GM23338 (cell line): Measurements from ENCODE around the gene MIEN1. TPM values are rescaled to one million over a fixed set of nuclear protein-coding genes. Genes with fewer than 3 reads are reported as not detected.

Experiments used
- ATAC-seq: fragments of 200-7000 bp; cut with Tn5 transposase; 3 replicates; pipeline ENCODE4 v1.9.1; 2020
- DNase-seq: peaks from one replicate; pipeline ENCODE4 v3.0.0-alpha.2; 2015; ENCODE audit warnings: low spot score
- H2AFZ ChIP-seq: fragments of 200-600 bp; sonication (generic); 2 replicates; pipeline ENCODE4 v1.8.0; 2016; ENCODE audit warnings: antibody characterized with exemption, mild to moderate bottlenecking, moderate library complexity
- H3F3A ChIP-seq: fragments of 200-600 bp; sonication (generic); replicated peaks from 2 replicates; pipeline ENCODE4 v1.8.0; 2017; ENCODE audit warnings: antibody characterized with exemption, mixed run types, low read depth
- H3K27ac ChIP-seq: fragments of 200-600 bp; sonication (generic); 2 replicates; pipeline ENCODE4 v1.6.1; 2016; ENCODE audit warnings: low read depth
- H3K27me3 ChIP-seq: fragments of 200-600 bp; sonication (generic); 2 replicates; pipeline ENCODE4 v1.8.0; 2016; ENCODE audit warnings: mild to moderate bottlenecking, mixed run types, moderate library complexity; ENCODE audit not compliant: insufficient read depth
- H3K36me3 ChIP-seq: fragments of 200-600 bp; sonication (generic); 2 replicates; pipeline ENCODE4 v1.8.0; 2016; ENCODE audit warnings: mild to moderate bottlenecking; ENCODE audit not compliant: insufficient read depth
- H3K4me1 ChIP-seq: fragments of 200-600 bp; sonication (generic); 2 replicates; pipeline ENCODE4 v1.8.0; 2016; ENCODE audit warnings: mild to moderate bottlenecking, moderate library complexity; ENCODE audit not compliant: insufficient read depth
- H3K4me2 ChIP-seq: fragments of 200-600 bp; sonication (generic); 2 replicates; pipeline ENCODE4 v1.7.1; 2017; ENCODE audit warnings: mixed run types
- H3K4me3 ChIP-seq: fragments of 200-600 bp; sonication (generic); 2 replicates; pipeline ENCODE4 v1.6.1; 2016; ENCODE audit warnings: mixed run types
- H3K79me2 ChIP-seq: fragments of 200-600 bp; sonication (generic); replicated peaks from 2 replicates; pipeline ENCODE4 v1.8.0; 2017; ENCODE audit warnings: mild to moderate bottlenecking; ENCODE audit not compliant: insufficient read depth
- H3K9me2 ChIP-seq: fragments of 200-600 bp; sonication (generic); 2 replicates; pipeline ENCODE4 v1.8.0; 2017; ENCODE audit not compliant: insufficient read depth
- H4K20me1 ChIP-seq: fragments of 200-600 bp; sonication (generic); replicated peaks from 2 replicates; pipeline ENCODE4 v1.8.0; 2017; ENCODE audit warnings: mild to moderate bottlenecking; ENCODE audit not compliant: insufficient read depth
- H3K27ac Mint-ChIP-seq: 2 replicates; pipeline ENCODE4 v1.8.0; 2020; ENCODE audit warnings: inconsistent platforms, mild to moderate bottlenecking, moderate library complexity, mixed read lengths
- H3K27me3 Mint-ChIP-seq: 3 replicates; pipeline ENCODE4 v1.8.0; 2022; ENCODE audit warnings: low read depth, mild to moderate bottlenecking, moderate library complexity, mixed read lengths, inconsistent platforms; ENCODE audit not compliant: insufficient read depth, poor library complexity
- H3K36me3 Mint-ChIP-seq: 3 replicates; pipeline ENCODE4 v1.8.0; 2021; ENCODE audit warnings: low read depth, mild to moderate bottlenecking, inconsistent platforms, moderate library complexity, mixed read lengths
- H3K4me1 Mint-ChIP-seq: 3 replicates; pipeline ENCODE4 v1.8.0; 2020; ENCODE audit warnings: mild to moderate bottlenecking, inconsistent platforms, mixed read lengths
- H3K4me3 Mint-ChIP-seq: 3 replicates; pipeline ENCODE4 v1.8.0; 2021; ENCODE audit warnings: moderate library complexity, mild to moderate bottlenecking, inconsistent platforms, mixed read lengths
- H3K9me3 Mint-ChIP-seq: 3 replicates; pipeline ENCODE4 v1.8.0; 2020; ENCODE audit warnings: moderate library complexity, mild to moderate bottlenecking, inconsistent platforms, mixed read lengths
- CREB1 ChIP-seq: fragments of 250-450 bp; sonication (Bioruptor Pico); IDR thresholded peaks from 2 replicates; pipeline ENCODE4 v1.5.0; 2020; ENCODE audit warnings: low read depth, mild to moderate bottlenecking, moderate library complexity
- CTCF ChIP-seq, 2 experiments: fragments of 200-600 bp in 1 of 2; sonication (generic) in 1 of 2; conservative IDR thresholded peaks; 2 replicates each; pipeline versions ENCODE4 v1.5.1 to v1.6.1; 2016 to 2017; ENCODE audit warnings: antibody characterized with exemption in 2 of 2, low read depth in 2 of 2, mild to moderate bottlenecking in 2 of 2, moderate library complexity in 1 of 2
- EZH2 ChIP-seq: fragments of 200-600 bp; sonication (generic); IDR thresholded peaks from one replicate; pipeline ENCODE4 v1.8.0; 2017; ENCODE audit warnings: antibody characterized with exemption, mild to moderate bottlenecking, low read depth; ENCODE audit not compliant: unreplicated experiment
- JUNB ChIP-seq: IDR thresholded peaks from one replicate; pipeline ENCODE4 v1.6.1; 2016; ENCODE audit warnings: antibody characterized with exemption; ENCODE audit not compliant: unreplicated experiment
- NANOG ChIP-seq: IDR thresholded peaks from 2 replicates; pipeline ENCODE4 v1.6.1; 2016; ENCODE audit warnings: antibody characterized with exemption, borderline replicate concordance
- POLR2AphosphoS5 ChIP-seq: IDR thresholded peaks from 2 replicates; pipeline ENCODE4 v1.6.1; 2016; ENCODE audit warnings: antibody characterized with exemption, low read depth
- STAT1 ChIP-seq: IDR thresholded peaks from one replicate; pipeline ENCODE4 v1.6.1; 2016; ENCODE audit warnings: antibody characterized with exemption; ENCODE audit not compliant: unreplicated experiment
- ZNF114 ChIP-seq: fragments of 250-450 bp; sonication (Bioruptor Pico); IDR thresholded peaks from 2 replicates; pipeline ENCODE4 v1.5.0; 2020; ENCODE audit warnings: mild to moderate bottlenecking, moderate library complexity
- ZNF331 ChIP-seq: fragments of 250-450 bp; sonication (Bioruptor Pico); IDR thresholded peaks from 2 replicates; pipeline ENCODE4 v1.5.0; 2020; ENCODE audit warnings: low read depth, mild to moderate bottlenecking, moderate library complexity
- polyA plus RNA-seq: library from polyadenylated mRNA; unstranded; fragments of >200 nt; fragmentation: Nextera tagmentation; extraction: Ambion mirVana; gene quantifications from 2 replicates; pipeline ENCODE4 v1.2.1, GENCODE V29; 2016
- total RNA-seq: library from RNA; depleted of rRNA; stranded (reverse); fragments of >200 nt; shearing (Covaris generic); gene quantifications from 2 replicates; pipeline ENCODE4 v1.2.3, GENCODE V29; 2014
- TF ChIP-seq, protein P1 (sequence below): IDR thresholded peaks from 2 replicates; pipeline ENCODE4 v1.6.1; 2016; ENCODE audit warnings: antibody characterized with exemption
- TF ChIP-seq, protein P2 (sequence below): IDR thresholded peaks from one replicate; pipeline ENCODE4 v1.6.1; 2018; ENCODE audit warnings: antibody characterized with exemption; ENCODE audit not compliant: unreplicated experiment

Gene MIEN1
- total and polyA plus RNA-seq, 2 experiments from 2014 or later: 37.1 to 91.8 TPM

- TF ChIP-seq JUNB (no peak), CREB1 (no peak), EZH2 (no peak), POLR2AphosphoS5 (no peak), ZNF331 (CRISPR knock-in tag) (no peak)
- TF ChIP-seq, protein P1, sequence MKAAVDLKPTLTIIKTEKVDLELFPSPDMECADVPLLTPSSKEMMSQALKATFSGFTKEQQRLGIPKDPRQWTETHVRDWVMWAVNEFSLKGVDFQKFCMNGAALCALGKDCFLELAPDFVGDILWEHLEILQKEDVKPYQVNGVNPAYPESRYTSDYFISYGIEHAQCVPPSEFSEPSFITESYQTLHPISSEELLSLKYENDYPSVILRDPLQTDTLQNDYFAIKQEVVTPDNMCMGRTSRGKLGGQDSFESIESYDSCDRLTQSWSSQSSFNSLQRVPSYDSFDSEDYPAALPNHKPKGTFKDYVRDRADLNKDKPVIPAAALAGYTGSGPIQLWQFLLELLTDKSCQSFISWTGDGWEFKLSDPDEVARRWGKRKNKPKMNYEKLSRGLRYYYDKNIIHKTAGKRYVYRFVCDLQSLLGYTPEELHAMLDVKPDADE: no peak
- TF ChIP-seq, protein P2, sequence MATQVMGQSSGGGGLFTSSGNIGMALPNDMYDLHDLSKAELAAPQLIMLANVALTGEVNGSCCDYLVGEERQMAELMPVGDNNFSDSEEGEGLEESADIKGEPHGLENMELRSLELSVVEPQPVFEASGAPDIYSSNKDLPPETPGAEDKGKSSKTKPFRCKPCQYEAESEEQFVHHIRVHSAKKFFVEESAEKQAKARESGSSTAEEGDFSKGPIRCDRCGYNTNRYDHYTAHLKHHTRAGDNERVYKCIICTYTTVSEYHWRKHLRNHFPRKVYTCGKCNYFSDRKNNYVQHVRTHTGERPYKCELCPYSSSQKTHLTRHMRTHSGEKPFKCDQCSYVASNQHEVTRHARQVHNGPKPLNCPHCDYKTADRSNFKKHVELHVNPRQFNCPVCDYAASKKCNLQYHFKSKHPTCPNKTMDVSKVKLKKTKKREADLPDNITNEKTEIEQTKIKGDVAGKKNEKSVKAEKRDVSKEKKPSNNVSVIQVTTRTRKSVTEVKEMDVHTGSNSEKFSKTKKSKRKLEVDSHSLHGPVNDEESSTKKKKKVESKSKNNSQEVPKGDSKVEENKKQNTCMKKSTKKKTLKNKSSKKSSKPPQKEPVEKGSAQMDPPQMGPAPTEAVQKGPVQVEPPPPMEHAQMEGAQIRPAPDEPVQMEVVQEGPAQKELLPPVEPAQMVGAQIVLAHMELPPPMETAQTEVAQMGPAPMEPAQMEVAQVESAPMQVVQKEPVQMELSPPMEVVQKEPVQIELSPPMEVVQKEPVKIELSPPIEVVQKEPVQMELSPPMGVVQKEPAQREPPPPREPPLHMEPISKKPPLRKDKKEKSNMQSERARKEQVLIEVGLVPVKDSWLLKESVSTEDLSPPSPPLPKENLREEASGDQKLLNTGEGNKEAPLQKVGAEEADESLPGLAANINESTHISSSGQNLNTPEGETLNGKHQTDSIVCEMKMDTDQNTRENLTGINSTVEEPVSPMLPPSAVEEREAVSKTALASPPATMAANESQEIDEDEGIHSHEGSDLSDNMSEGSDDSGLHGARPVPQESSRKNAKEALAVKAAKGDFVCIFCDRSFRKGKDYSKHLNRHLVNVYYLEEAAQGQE: no peak
Observed at GRCh38 chr17:39701012-39701783, 29.1 kb downstream of the MIEN1 start (continued).

- no peaks in the 10 kb centered on the region for H3K9me3 Mint-ChIP-seq
- Histone ChIP-seq H4K20me1 (peaks cover 19% of the 10 kb centered on the region), H3K27ac (peak overlapping the region; percentile 83; the same call in 1 of the 2 replicates), H3F3A (peaks cover 8% of the 10 kb centered on the region), H3K9me2 (no peaks in the 10 kb centered on the region), H2AFZ (0 out of 2 replicates have a peak overlapping the region, but pooled peaks have one; percentile 47), H3K36me3 (no peaks in the 10 kb centered on the region), H3K27me3 (no peaks in the 10 kb centered on the region), H3K79me2 (peaks cover 79% of the 10 kb centered on the region), H3K4me2 (peak overlapping the region; percentile 75), H3K4me1 (peaks cover 75% of the 10 kb centered on the region), H3K4me3 (peak overlapping the region; percentile 97)
- peak overlapping the region; percentile 61 for H3K27ac Mint-ChIP-seq
- ATAC-seq (peak; percentile 10), DNase-seq (peak; percentile 54)
- H3K36me3 Mint-ChIP-seq: peaks cover 22% of the 10 kb centered on the region
- peaks cover 12% of the 10 kb centered on the region for H3K27me3 Mint-ChIP-seq
- H3K4me1 Mint-ChIP-seq: peaks cover 72% of the 10 kb centered on the region
- peak overlapping the region; percentile 97 for H3K4me3 Mint-ChIP-seq
- no peak for TF ChIP-seq EZH2
- TF ChIP-seq, protein P2: no peak
- TF ChIP-seq, protein P1: no peak
- TF ChIP-seq POLR2AphosphoS5: no peak
- no peak for TF ChIP-seq ZNF114 (CRISPR knock-in tag)
- TF ChIP-seq CREB1: no peak
- no peak; a peak in 1 of 4 replicates for TF ChIP-seq CTCF (conservative IDR thresholded peaks at IDR 0.05; ENCODE audit: low read depth in 2 of 2)
- no peak for TF ChIP-seq NANOG
- TF ChIP-seq STAT1: no peak
- no peak for TF ChIP-seq ZNF331 (CRISPR knock-in tag)
Observed at GRCh38 chr17:39700148-39700987, 30.0 kb downstream of the MIEN1 start.
